Esophagus muscularis mucosa (tissue), 4 donors: ENCODE measurements around the gene SPG11. TPM values are rescaled to one million over a fixed set of nuclear protein-coding genes. Genes with fewer than 3 reads are reported as not detected.

Experiments used
- DNase-seq: peaks from one replicate; pipeline ENCODE4 v3.0.0-alpha.2; 2017; ENCODE audit errors: extremely low spot score
- H3K27ac ChIP-seq, 4 donors: fragments of 200-600 bp; sonication (generic); replicated peaks in 1 of 4; 1 replicate in 3 of 4; 2 replicates in 1 of 4; pipeline ENCODE4 v1.5.1; 2016 to 2019; ENCODE audit warnings: mild to moderate bottlenecking in 1 of 4
- H3K27me3 ChIP-seq, 4 donors: fragments of 200-600 bp; sonication (generic); one replicate each; pipeline versions ENCODE4 v1.5.1 to v1.6.0; 2016 to 2019
- H3K36me3 ChIP-seq, 4 donors: fragments of 200-600 bp; sonication (generic); one replicate each; pipeline ENCODE4 v1.5.1; 2016 to 2019
- H3K4me1 ChIP-seq, 4 donors: fragments of 200-600 bp; sonication (generic); one replicate each; pipeline ENCODE4 v1.5.1; 2016 to 2019
- H3K4me3 ChIP-seq, 4 donors: fragments of 200-600 bp; sonication (generic); 1 replicate in 2 of 4; 2 replicates in 2 of 4; pipeline ENCODE4 v1.5.1; 2016 to 2019; ENCODE audit warnings: mild to moderate bottlenecking in 4 of 4, moderate library complexity in 1 of 4
- H3K9me3 ChIP-seq, 4 donors: fragments of 200-600 bp; sonication (generic); 1 replicate in 3 of 4; 2 replicates in 1 of 4; pipeline ENCODE4 v1.5.1; 2016 to 2019
- CTCF ChIP-seq, 3 experiments: fragments of 200-600 bp in 2 of 3; fragments of 450-650 bp in 1 of 3; sonication (generic) in 2 of 3; IDR thresholded peaks; one replicate each; pipeline ENCODE4 v1.5.1; 2017 to 2019; ENCODE audit warnings: antibody characterized with exemption in 3 of 3, mild to moderate bottlenecking in 2 of 3, moderate library complexity in 1 of 3
- EP300 ChIP-seq: sonication (generic); formaldehyde crosslinking; IDR thresholded peaks from one replicate; pipeline ENCODE4 v1.6.1; 2017; ENCODE audit warnings: antibody characterized with exemption
- POLR2A ChIP-seq: fragments of 450-650 bp; IDR thresholded peaks from one replicate; pipeline ENCODE4 v1.6.1; 2017; ENCODE audit warnings: antibody characterized with exemption, moderate library complexity, mild to moderate bottlenecking, low read depth
- POLR2AphosphoS5 ChIP-seq, 2 donors: sonication (generic); formaldehyde crosslinking; IDR thresholded peaks; one replicate each; pipeline ENCODE4 v1.6.1; 2017; ENCODE audit warnings: antibody characterized with exemption in 2 of 2
- WGBS: methylation state at CpG from one replicate; pipeline ENCODE4 v1.1.5; 2018; 5-methylcytosine and 5-hydroxymethylcytosine counted together
- intact Hi-C: fragments of 100-400 bp; cut with DNase I; formaldehyde crosslinking; loops from one replicate; pipeline ENCODE4 v1.15.1; 2023
- total RNA-seq, 4 donors: library from RNA; depleted of rRNA; stranded (reverse); fragments of >200 nt; gene quantifications; one replicate each; pipeline versions ENCODE4 v1.1.0 to v1.2.1, GENCODE V29; 2016

The SPG11 gene
- total RNA-seq, 4 donors from 2014 or later = 40.4 to 80.6 (median 55.2) TPM

- Histone ChIP-seq H3K27me3 (no peaks in the 10 kb centered on the region), H3K9me3 (no peaks in the 10 kb centered on the region), H3K4me3 (no peak overlapping the region), H3K27ac (no peak overlapping the region), H3K4me1 (peaks cover 18 to 24% (median 21%) of the 10 kb centered on the region in 4 donors), H3K36me3 (peaks cover 4 to 38% (median 26%) of the 10 kb centered on the region in 4 donors)
- intact Hi-C loops = no loop called here
- no peak for DNase-seq
- no peak for TF ChIP-seq EP300
- TF ChIP-seq POLR2A = no peak
- no peak for TF ChIP-seq CTCF (IDR thresholded peaks at IDR 0.05)
- no peak for TF ChIP-seq POLR2AphosphoS5 (IDR thresholded peaks at IDR 0.05)
These were observed 1.9 kb downstream of the SPG11 start for GRCh38 chr15:44661576-44661975.

GRCh38 chr15:44659056-44659455, 4.4 kb downstream of the SPG11 start:
- 96% methylated on average over 3 of the region's 3 CpGs for WGBS
- Histone ChIP-seq H3K4me1 (peaks cover 15 to 24% (median 19%) of the 10 kb centered on the region in 4 donors), H3K27me3 (no peaks in the 10 kb centered on the region), H3K9me3 (no peaks in the 10 kb centered on the region), H3K4me3 (no peak overlapping the region), H3K27ac (no peak overlapping the region), H3K36me3 (peaks cover 22 to 63% (median 45%) of the 10 kb centered on the region in 4 donors)
- intact Hi-C loops = no loop called here
- TF ChIP-seq CTCF (IDR thresholded peaks at IDR 0.05) (no peak), EP300 (no peak), POLR2AphosphoS5 (IDR thresholded peaks at IDR 0.05) (no peak), POLR2A (no peak)
- no peak for DNase-seq

GRCh38 chr15:44657378-44657777, 6.1 kb downstream of the SPG11 start:
- no peaks in the 10 kb centered on the region for H3K9me3 ChIP-seq
- intact Hi-C loops = no loop called here
- no peak overlapping the region for H3K27ac ChIP-seq
- no peaks in the 10 kb centered on the region for H3K27me3 ChIP-seq
- DNase-seq = no peak
- TF ChIP-seq CTCF (IDR thresholded peaks at IDR 0.05) = no peak
- TF ChIP-seq POLR2A = no peak
- no peak for TF ChIP-seq EP300
- TF ChIP-seq POLR2AphosphoS5 (IDR thresholded peaks at IDR 0.05) = no peak
- H3K36me3 ChIP-seq = peaks cover 22 to 79% (median 59%) of the 10 kb centered on the region in 4 donors
- peaks cover 7 to 15% (median 12%) of the 10 kb centered on the region in 4 donors for H3K4me1 ChIP-seq
- H3K4me3 ChIP-seq = no peak overlapping the region

GRCh38 chr15:44656913-44657312, 6.5 kb downstream of the SPG11 start:
- DNase-seq = no peak
- H3K36me3 ChIP-seq = peaks cover 26 to 83% (median 63%) of the 10 kb centered on the region in 4 donors
- H3K27ac ChIP-seq = no peak overlapping the region
- TF ChIP-seq CTCF (IDR thresholded peaks at IDR 0.05) = no peak
- no peak for TF ChIP-seq POLR2A
- TF ChIP-seq EP300 = no peak
- TF ChIP-seq POLR2AphosphoS5 (IDR thresholded peaks at IDR 0.05) = no peak
- no peak overlapping the region for H3K4me3 ChIP-seq
- WGBS = 90% methylated on average over 3 of the region's 3 CpGs
- H3K9me3 ChIP-seq = no peaks in the 10 kb centered on the region
- intact Hi-C loops = no loop called here
- peaks cover 3 to 11% (median 8%) of the 10 kb centered on the region in 4 donors for H3K4me1 ChIP-seq
- H3K27me3 ChIP-seq = no peaks in the 10 kb centered on the region

GRCh38 chr15:44656298-44656697, 7.2 kb downstream of the SPG11 start:
- no peak overlapping the region for H3K4me3 ChIP-seq
- H3K4me1 ChIP-seq = peaks cover 0 to 4% (median 2%) of the 10 kb centered on the region in 4 donors
- TF ChIP-seq POLR2AphosphoS5 (IDR thresholded peaks at IDR 0.05) = no peak
- TF ChIP-seq POLR2A = no peak
- TF ChIP-seq CTCF (IDR thresholded peaks at IDR 0.05) = no peak
- TF ChIP-seq EP300 = no peak
- peaks cover 33 to 89% (median 69%) of the 10 kb centered on the region in 4 donors for H3K36me3 ChIP-seq
- no peak overlapping the region for H3K27ac ChIP-seq
- H3K27me3 ChIP-seq = no peaks in the 10 kb centered on the region
- intact Hi-C loops = no loop called here
- H3K9me3 ChIP-seq = no peaks in the 10 kb centered on the region
- DNase-seq = no peak
- WGBS = 96% methylated on average over 1 of the region's 1 CpG
